Endothelial cell of umbilical vein (primary cell): ENCODE data around the gene ADAMTSL5. TPM values are rescaled to one million over a fixed set of nuclear protein-coding genes. Genes with fewer than 3 reads are reported as not detected.

Experiments used
- BruUV-seq: library from RNA; stranded (reverse); fragments of 400-500 nt; replicated peaks from 2 replicates; lab custom pipeline; 2021; lab: Mats Ljungman, UMichigan
- CTCF ChIA-PET: fragments of 300-600, 350-600 bp; sonication (Branson Sonifier 250); formaldehyde crosslinking; loops from one replicate; lab custom pipeline; 2021; ENCODE audit warnings: antibody characterized with exemption, inconsistent platforms; lab: Charles Lee
- POLR2A ChIA-PET: fragments of 300-600, 350-600 bp; sonication (Branson Sonifier 250); formaldehyde crosslinking; loops from one replicate; lab custom pipeline; 2021; ENCODE audit warnings: antibody characterized with exemption, inconsistent platforms; lab: Charles Lee
- DNase-seq: peaks from one replicate; pipeline ENCODE4 v3.0.0-alpha.2; 2011; ENCODE audit warnings: low read depth, low spot score
- FAIRE-seq: peaks from 2 replicates; lab custom pipeline; 2011; peaks lifted over from hg19 to GRCh38; lab: Jason Lieb, UNC
- H2AFZ ChIP-seq: 2 replicates; pipeline ENCODE4 v1.6.0; 2012; ENCODE audit warnings: low read depth, low read length, control low read depth, inconsistent platforms
- H3K27ac ChIP-seq: 2 replicates; pipeline ENCODE4 v1.5.1; 2011; ENCODE audit warnings: low read depth, mild to moderate bottlenecking, control low read depth, low read length, moderate library complexity; ENCODE audit not compliant: insufficient read depth
- H3K27me3 ChIP-seq, 2 experiments: 2 replicates each; pipeline versions ENCODE4 v1.6.0 to v1.6.1; 2011; ENCODE audit warnings: low read length in 2 of 2, mixed read lengths in 1 of 2; ENCODE audit not compliant: control insufficient read depth in 2 of 2, insufficient read depth in 2 of 2
- H3K36me3 ChIP-seq, 2 experiments: 2 replicates in 1 of 2; 3 replicates in 1 of 2; pipeline ENCODE4 v1.5.1; 2011; ENCODE audit warnings: low read length in 2 of 2, mild to moderate bottlenecking in 1 of 2, moderate library complexity in 1 of 2; ENCODE audit not compliant: control insufficient read depth in 2 of 2, insufficient read depth in 2 of 2; ENCODE audit errors: extremely low read depth in 1 of 2
- H3K4me1 ChIP-seq: 3 replicates; pipeline ENCODE4 v1.5.1; 2011; ENCODE audit warnings: mild to moderate bottlenecking, low read length; ENCODE audit not compliant: control insufficient read depth, insufficient read depth; ENCODE audit errors: extremely low read depth
- H3K4me2 ChIP-seq: 2 replicates; pipeline ENCODE4 v1.6.1; 2011; ENCODE audit warnings: low read length, control low read depth, mixed read lengths; ENCODE audit not compliant: insufficient read depth
- H3K4me3 ChIP-seq, 3 experiments: fragments of 200-600 bp in 1 of 3; sonication (generic), shearing (Covaris generic) in 1 of 3; replicated peaks in 1 of 3; 2 replicates each; pipeline ENCODE4 v1.5.1; 2011 to 2016; ENCODE audit warnings: control low read depth in 3 of 3, low read length in 3 of 3, mild to moderate bottlenecking in 2 of 3, inconsistent platforms in 1 of 3, low read depth in 1 of 3, moderate library complexity in 1 of 3; ENCODE audit not compliant: insufficient read depth in 1 of 3
- H3K79me2 ChIP-seq: 2 replicates; pipeline ENCODE4 v1.6.0; 2012; ENCODE audit warnings: low read length, inconsistent platforms; ENCODE audit not compliant: control insufficient read depth, insufficient read depth
- H3K9ac ChIP-seq: replicated peaks from 2 replicates; pipeline ENCODE3; 2011; ENCODE audit warnings: low read length, control low read depth; ENCODE audit not compliant: insufficient read depth; ENCODE audit errors: extremely low read depth
- H3K9me1 ChIP-seq: replicated peaks from 3 replicates; pipeline ENCODE4 v1.6.0; 2011; ENCODE audit warnings: mild to moderate bottlenecking, low read length; ENCODE audit not compliant: control insufficient read depth, insufficient read depth; ENCODE audit errors: extremely low read depth
- H3K9me3 ChIP-seq: replicated peaks from 2 replicates; pipeline ENCODE4 v1.5.1; 2012; ENCODE audit warnings: low read length, inconsistent platforms; ENCODE audit not compliant: control insufficient read depth, insufficient read depth
- H4K20me1 ChIP-seq: replicated peaks from 2 replicates; pipeline ENCODE3; 2011; ENCODE audit warnings: mild to moderate bottlenecking, low read length; ENCODE audit not compliant: control insufficient read depth, insufficient read depth; ENCODE audit errors: extremely low read depth
- EZH2 ChIP-seq: IDR thresholded peaks from 2 replicates; pipeline ENCODE4 v1.6.1; 2012; ENCODE audit warnings: borderline replicate concordance, low read depth, mild to moderate bottlenecking, moderate library complexity, low read length, inconsistent platforms; ENCODE audit not compliant: severe bottlenecking
- FOS ChIP-seq: IDR thresholded peaks from 2 replicates; pipeline ENCODE4 v1.6.1; 2011; ENCODE audit warnings: mild to moderate bottlenecking, low read length, moderate library complexity, borderline replicate concordance; ENCODE audit not compliant: insufficient read depth
- GATA2 ChIP-seq: IDR thresholded peaks from 2 replicates; pipeline ENCODE4 v1.7.0; 2011; ENCODE audit warnings: low read depth, mild to moderate bottlenecking, moderate library complexity, mixed read lengths, low read length; ENCODE audit not compliant: insufficient read length, insufficient read depth
- JUN ChIP-seq: IDR thresholded peaks from 2 replicates; pipeline ENCODE4 v1.6.1; 2011; ENCODE audit warnings: borderline replicate concordance, low read depth; ENCODE audit not compliant: insufficient read length, insufficient read depth
- MAX ChIP-seq: IDR thresholded peaks from 2 replicates; pipeline ENCODE4 v1.6.1; 2011; ENCODE audit not compliant: insufficient read depth, insufficient read length
- MYC ChIP-seq: IDR thresholded peaks from one replicate; pipeline ENCODE4 v1.6.1; 2011; ENCODE audit warnings: mild to moderate bottlenecking, low read depth, low read length
- POLR2A ChIP-seq: IDR thresholded peaks from 2 replicates; pipeline ENCODE4 v1.6.1; 2012; ENCODE audit warnings: low read depth, mild to moderate bottlenecking, control low read depth, low read length
- POLR2AphosphoS5 ChIP-seq: IDR thresholded peaks from 2 replicates; pipeline ENCODE4 v1.6.1; 2012; ENCODE audit warnings: low read depth, mild to moderate bottlenecking, control low read depth, low read length, moderate library complexity; ENCODE audit not compliant: insufficient read depth
- dilution Hi-C: fragments of 300-500 bp; cut with MboI; formaldehyde crosslinking; loops from one replicate; pipeline ENCODE4 v1.15.0; 2019; ENCODE audit warnings: low sequenced_read_pairs; ENCODE audit not compliant: extremely low pct_ligation_motif_present
- intact Hi-C: fragments of 100-400 bp; cut with micrococcal nuclease; formaldehyde crosslinking; loops from one replicate; pipeline ENCODE4 v1.10.0; 2022
- polyA plus RNA-seq, 4 experiments: library from polyadenylated mRNA; depleted of rRNA in 3 of 4; stranded (reverse) in 3 of 4; unstranded in 1 of 4; fragments of >200 nt; gene quantifications; 2 replicates each; pipeline versions ENCODE4 v1.2.1 to v1.2.3, GENCODE V29; 2011 to 2012; ENCODE audit warnings: missing spikeins in 1 of 4
- total RNA-seq: library from RNA; stranded (reverse); gene quantifications from 2 replicates; pipeline ENCODE4 v1.2.3, GENCODE V29; 2021
- TF ChIP-seq, protein P1 (sequence below), 2 donors: IDR thresholded peaks; 1 replicate in 1 of 2; 2 replicates in 1 of 2; pipeline ENCODE4 v1.5.1; 2011; ENCODE audit warnings: low read length in 2 of 2, mild to moderate bottlenecking in 2 of 2, moderate library complexity in 2 of 2, control low read depth in 1 of 2, inconsistent platforms in 1 of 2, low read depth in 1 of 2; ENCODE audit not compliant: insufficient read depth in 1 of 2; ENCODE audit errors: extremely low read depth in 1 of 2

ADAMTSL5 gene
- total and polyA plus RNA-seq, 2 donors (not counting 3 experiments of a cell fraction or from before 2014, with no cell fraction given), result 0.07 TPM; not detected in 1

GRCh38 chr19:1460033-1460995, 52.5 kb downstream of the ADAMTSL5 start:
- H2AFZ ChIP-seq, result no peak overlapping the region
- no peaks in the 10 kb centered on the region for H3K79me2 ChIP-seq
- no peak overlapping the region for H3K4me3 ChIP-seq
- no peaks in the 10 kb centered on the region for H3K9me3 ChIP-seq
- POLR2A ChIA-PET, result interaction anchor here (0.6 kb wide), 1 partner anchor 52 kb away, joined by 10 read pairs; no protein-coding TSS in a partner anchor
- no peaks in the 10 kb centered on the region for H4K20me1 ChIP-seq
- no peaks in the 10 kb centered on the region for H3K36me3 ChIP-seq
- TF ChIP-seq, protein P1, sequence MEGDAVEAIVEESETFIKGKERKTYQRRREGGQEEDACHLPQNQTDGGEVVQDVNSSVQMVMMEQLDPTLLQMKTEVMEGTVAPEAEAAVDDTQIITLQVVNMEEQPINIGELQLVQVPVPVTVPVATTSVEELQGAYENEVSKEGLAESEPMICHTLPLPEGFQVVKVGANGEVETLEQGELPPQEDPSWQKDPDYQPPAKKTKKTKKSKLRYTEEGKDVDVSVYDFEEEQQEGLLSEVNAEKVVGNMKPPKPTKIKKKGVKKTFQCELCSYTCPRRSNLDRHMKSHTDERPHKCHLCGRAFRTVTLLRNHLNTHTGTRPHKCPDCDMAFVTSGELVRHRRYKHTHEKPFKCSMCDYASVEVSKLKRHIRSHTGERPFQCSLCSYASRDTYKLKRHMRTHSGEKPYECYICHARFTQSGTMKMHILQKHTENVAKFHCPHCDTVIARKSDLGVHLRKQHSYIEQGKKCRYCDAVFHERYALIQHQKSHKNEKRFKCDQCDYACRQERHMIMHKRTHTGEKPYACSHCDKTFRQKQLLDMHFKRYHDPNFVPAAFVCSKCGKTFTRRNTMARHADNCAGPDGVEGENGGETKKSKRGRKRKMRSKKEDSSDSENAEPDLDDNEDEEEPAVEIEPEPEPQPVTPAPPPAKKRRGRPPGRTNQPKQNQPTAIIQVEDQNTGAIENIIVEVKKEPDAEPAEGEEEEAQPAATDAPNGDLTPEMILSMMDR (IDR thresholded peaks at IDR 0.05; ENCODE audit: extremely low read depth in 1 of 2, insufficient read depth in 1 of 2, low read depth in 1 of 2, low read length in 2 of 2), result no peak
- TF ChIP-seq MYC (no peak), FOS (no peak)
- no peaks in the 10 kb centered on the region for H3K4me1 ChIP-seq
- H3K9me1 ChIP-seq, result no peaks in the 10 kb centered on the region
- CTCF ChIA-PET, result no interaction called here
- no peak overlapping the region for H3K27ac ChIP-seq
- intact Hi-C loops, result no loop called here
- FAIRE-seq, result no peak
- H3K4me2 ChIP-seq, result no peak overlapping the region
- no TSS peak for BruUV-seq
- H3K27me3 ChIP-seq, result peaks cover 16 to 26% of the 10 kb centered on the region in 2 experiments
- H3K9ac ChIP-seq, result no peak overlapping the region
- dilution Hi-C loops, result no loop called here
- DNase-seq, result no peak

DNA sequence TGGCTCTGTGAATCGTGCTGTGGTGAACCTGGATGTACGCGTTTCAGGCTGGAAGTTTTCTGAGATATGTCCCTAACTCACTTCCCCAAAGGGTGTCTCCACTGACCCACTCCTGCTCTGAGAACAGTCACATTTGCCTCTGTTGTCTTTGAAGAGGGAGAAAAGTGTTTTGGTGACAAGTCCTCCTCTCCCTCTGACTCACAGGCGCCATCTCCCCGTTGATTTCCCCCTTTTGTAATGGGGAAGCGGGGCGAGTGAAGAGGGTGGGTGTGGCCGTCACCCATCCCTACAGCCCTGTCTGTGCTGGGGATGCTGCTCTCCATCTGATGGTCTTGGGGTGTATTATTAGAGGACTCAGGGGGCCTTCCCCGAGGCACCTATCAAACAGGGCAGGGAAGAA, 53.3 kb downstream of the ADAMTSL5 start:
- intact Hi-C loops (no loop called here), dilution Hi-C loops (no loop called here)
- Histone ChIP-seq H3K9me1 (no peaks in the 10 kb centered on the region), H3K36me3 (no peaks in the 10 kb centered on the region), H3K4me1 (no peaks in the 10 kb centered on the region), H3K79me2 (no peaks in the 10 kb centered on the region), H3K9ac (no peak overlapping the region), H3K4me3 (no peak overlapping the region), H2AFZ (no peak overlapping the region), H3K4me2 (no peak overlapping the region), H3K27me3 (peaks cover 15 to 22% of the 10 kb centered on the region in 2 experiments), H4K20me1 (no peaks in the 10 kb centered on the region), H3K27ac (no peak overlapping the region), H3K9me3 (no peaks in the 10 kb centered on the region)
- no peak for DNase-seq
- no peak for FAIRE-seq
- TF ChIP-seq POLR2A (no peak), POLR2AphosphoS5 (no peak), JUN (no peak), FOS (no peak), EZH2 (no peak), MAX (no peak), MYC (no peak), GATA2 (no peak)
- TF ChIP-seq, protein P1 (IDR thresholded peaks at IDR 0.05; ENCODE audit: extremely low read depth in 1 of 2, insufficient read depth in 1 of 2, low read depth in 1 of 2, low read length in 2 of 2), result no peak
- POLR2A ChIA-PET, result no interaction called here
- no TSS peak for BruUV-seq
- CTCF ChIA-PET, result interaction anchor here (1.3 kb wide), 1 partner anchor 13 kb away, joined by 3 read pairs; no protein-coding TSS in a partner anchor
